GM12878 (cell line): ENCODE measurements around the gene YIPF5. TPM values are rescaled to one million over a fixed set of nuclear protein-coding genes. Genes with fewer than 3 reads are reported as not detected.

Source experiments
- ATAC-seq: fragments of 200-7000 bp; cut with Tn5 transposase; 3 replicates; pipeline ENCODE4 v1.9.1; 2020; ENCODE audit warnings: mild to moderate bottlenecking, moderate library complexity
- BruUV-seq: library from RNA; stranded (reverse); fragments of 400-500 nt; replicated peaks from 2 replicates; lab custom pipeline; 2021; lab: Mats Ljungman, UMichigan
- CTCF ChIA-PET: fragments of 300-600 bp; sonication (Branson Sonifier 250); formaldehyde crosslinking; extraction: SDS; loops from one replicate; lab custom pipeline; 2021; ENCODE audit warnings: inconsistent platforms; lab: Yijun Ruan, JAX
- POLR2A ChIA-PET: fragments of 350-600 bp; formaldehyde crosslinking; extraction: SDS; loops from one replicate; lab custom pipeline; 2021; ENCODE audit warnings: inconsistent platforms; lab: Charles Lee
- RAD21 ChIA-PET: fragments of 300-600 bp; sonication (Branson Sonifier 250); formaldehyde crosslinking; loops from one replicate; lab custom pipeline; 2023; ENCODE audit warnings: antibody characterized with exemption; ENCODE audit not compliant: unreplicated experiment; lab: Charles Lee
- SMC1A ChIA-PET: fragments of 300-600 bp; sonication (Branson Sonifier 250); formaldehyde crosslinking; loops from one replicate; lab custom pipeline; 2023; ENCODE audit not compliant: unreplicated experiment, uncharacterized antibody; lab: Charles Lee
- DNase-seq: peaks from one replicate; pipeline ENCODE4 v3.0.0-alpha.2; 2011; ENCODE audit warnings: low read depth, low spot score
- FAIRE-seq: peaks from 3 replicates; lab custom pipeline; 2011; peaks lifted over from hg19 to GRCh38; lab: Jason Lieb, UNC
- H2AFZ ChIP-seq: 2 replicates; pipeline ENCODE4 v1.6.0; 2011; ENCODE audit warnings: low read depth, low read length, control low read depth; ENCODE audit not compliant: control insufficient read depth
- H3K27ac ChIP-seq: 2 replicates; pipeline ENCODE4 v1.5.1; 2011; ENCODE audit warnings: control low read depth; ENCODE audit not compliant: control insufficient read depth, insufficient read depth
- H3K27me3 ChIP-seq, 2 experiments: replicated peaks in 1 of 2; 2 replicates each; pipeline versions ENCODE4 v1.6.0 to v1.6.1; 2011; ENCODE audit warnings: low read length in 1 of 2; ENCODE audit not compliant: control insufficient read depth in 2 of 2, insufficient read depth in 2 of 2
- H3K36me3 ChIP-seq, 2 experiments: 2 replicates each; pipeline ENCODE4 v1.5.1; 2011; ENCODE audit warnings: low read length in 1 of 2; ENCODE audit not compliant: control insufficient read depth in 2 of 2, insufficient read depth in 2 of 2
- H3K4me1 ChIP-seq: 2 replicates; pipeline ENCODE4 v1.6.1; 2011; ENCODE audit warnings: mild to moderate bottlenecking, low read length, moderate library complexity, mixed read lengths; ENCODE audit not compliant: control insufficient read depth, insufficient read depth
- H3K4me2 ChIP-seq: 2 replicates; pipeline ENCODE4 v1.6.0; 2011; ENCODE audit warnings: control low read depth; ENCODE audit not compliant: control insufficient read depth, insufficient read depth
- H3K4me3 ChIP-seq: fragments of 200-600 bp; sonication (generic); 2 replicates; pipeline ENCODE4 v1.5.1; 2016
- H3K79me2 ChIP-seq: 2 replicates; pipeline ENCODE4 v1.6.0; 2011; ENCODE audit warnings: low read length; ENCODE audit not compliant: control insufficient read depth, insufficient read depth
- H3K9ac ChIP-seq: 2 replicates; pipeline ENCODE4 v1.8.0; 2011; ENCODE audit warnings: low read length, control low read depth, mixed read lengths; ENCODE audit not compliant: control insufficient read depth, insufficient read depth
- H3K9me3 ChIP-seq: replicated peaks from 3 replicates; pipeline ENCODE4 v1.5.1; 2011; ENCODE audit warnings: mild to moderate bottlenecking, low read length; ENCODE audit not compliant: control insufficient read depth, insufficient read depth
- H4K20me1 ChIP-seq: 2 replicates; pipeline ENCODE4 v1.6.0; 2011; ENCODE audit not compliant: control insufficient read depth, insufficient read depth
- CBX3 ChIP-seq: fragments of 200-600 bp; sonication (generic); IDR thresholded peaks from 2 replicates; pipeline ENCODE4 v1.6.1; 2016; ENCODE audit warnings: low read depth, borderline replicate concordance
- ETV6 ChIP-seq, 2 experiments: fragments of 450-650 bp in 1 of 2; IDR thresholded peaks in 1 of 2; conservative IDR thresholded peaks in 1 of 2; 2 replicates each; pipeline ENCODE4 v1.6.1; 2014; ENCODE audit warnings: antibody characterized with exemption in 1 of 2, borderline replicate concordance in 1 of 2, low read depth in 1 of 2, mild to moderate bottlenecking in 1 of 2, moderate library complexity in 1 of 2
- SPI1 ChIP-seq: IDR thresholded peaks from 2 replicates; pipeline ENCODE4 v1.6.1; 2011; ENCODE audit warnings: low read depth, mild to moderate bottlenecking, low read length, moderate library complexity, borderline replicate concordance; ENCODE audit not compliant: insufficient read depth
- STAT3 ChIP-seq: IDR thresholded peaks from 2 replicates; pipeline ENCODE4 v1.6.1; 2011; ENCODE audit warnings: low read depth, low read length, improper control_type of control experiment
- TCF3 ChIP-seq: IDR thresholded peaks from 2 replicates; pipeline ENCODE4 v1.6.1; 2012; ENCODE audit warnings: low read depth, mild to moderate bottlenecking, low read length, borderline replicate concordance; ENCODE audit not compliant: insufficient read depth
- ZBED1 ChIP-seq: IDR thresholded peaks from 2 replicates; pipeline ENCODE4 v1.6.1; 2016; ENCODE audit warnings: borderline replicate concordance
- ZNF384 ChIP-seq: IDR thresholded peaks from 2 replicates; pipeline ENCODE4 v1.6.1; 2012; ENCODE audit warnings: low read depth, mild to moderate bottlenecking, low read length, improper control_type of control experiment, borderline replicate concordance
- WGBS: methylation state at CpG from one replicate; pipeline ENCODE4 v1.1.6; 2016; ENCODE audit warnings: low lambda C conversion rate; ENCODE audit not compliant: insufficient replicate concordance, insufficient coverage; ENCODE audit errors: missing lambda C conversion rate; 5-methylcytosine and 5-hydroxymethylcytosine counted together
- in situ Hi-C: fragments of 300-500 bp; cut with MboI; formaldehyde crosslinking; loops from 9 replicates; pipeline ENCODE4 v1.14.3; 2018; ENCODE audit warnings: mixed read lengths
- intact Hi-C: fragments of 100-400 bp; cut with micrococcal nuclease; formaldehyde crosslinking; loops from one replicate; pipeline ENCODE4 v1.14.2; 2022; ENCODE audit not compliant: unreplicated experiment
- polyA plus RNA-seq, 11 experiments: library from polyadenylated mRNA; depleted of rRNA in 4 of 11; unstranded in 6 of 11; stranded (reverse) in 5 of 11; fragments of >200 nt; fragmentation: Nextera tagmentation in 4 of 11; fragmentation: Illumina TruSeq in 1 of 11; extraction: Ambion mirVana in 4 of 11; extraction: Trizol in 1 of 11; gene quantifications; 1 replicate in 1 of 11; 2 replicates in 10 of 11; pipeline versions ENCODE4 v1.2.1 to v1.2.3, GENCODE V29; 2011 to 2016; ENCODE audit warnings: inconsistent platforms in 2 of 11, missing spikeins in 2 of 11, low read depth in 1 of 11
- total RNA-seq, 4 experiments: library from RNA; depleted of rRNA in 3 of 4; stranded (reverse); fragments of >200 nt in 3 of 4; fragmentation: Illumina TruSeq in 1 of 4; extraction: Trizol in 1 of 4; gene quantifications; 2 replicates each; pipeline versions ENCODE4 v1.2.1 to v1.2.3, GENCODE V29; 2013 to 2021

Gene YIPF5
- total and polyA plus RNA-seq, 10 of the 15 experiments (the other 5 are each of a cell fraction or from before 2014, with no cell fraction given) = 19.5 to 50.4 (median 34.3) TPM

DNA sequence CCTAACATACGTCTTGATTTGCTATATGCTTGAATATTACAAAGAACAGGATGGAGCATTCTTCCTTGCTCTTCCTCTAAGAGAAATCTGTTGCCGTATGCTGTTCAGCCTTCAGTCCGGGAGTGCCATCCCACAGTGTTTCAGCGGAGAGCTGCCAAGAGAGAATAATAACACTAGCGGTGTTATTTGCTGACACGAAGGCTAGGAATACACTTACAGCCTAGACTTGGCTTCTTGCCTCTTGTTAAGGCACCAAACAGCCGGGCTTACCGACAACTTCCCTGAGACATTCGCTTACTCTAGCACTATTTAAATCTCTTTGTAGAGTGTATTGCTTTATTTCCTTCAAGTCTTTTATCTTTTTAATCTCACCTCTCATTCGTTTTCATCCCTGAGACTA is 31.6 kb upstream of the YIPF5 start:
- Histone ChIP-seq H3K27ac (no peak overlapping the region), H3K4me2 (no peak overlapping the region), H3K4me3 (no peak overlapping the region), H3K4me1 (no peaks in the 10 kb centered on the region), H3K9ac (no peak overlapping the region), H2AFZ (no peak overlapping the region), H4K20me1 (no peaks in the 10 kb centered on the region), H3K9me3 (no peaks in the 10 kb centered on the region), H3K27me3 (peaks cover 1 to 8% of the 10 kb centered on the region in 2 experiments), H3K36me3 (no peaks in the 10 kb centered on the region), H3K79me2 (no peaks in the 10 kb centered on the region)
- in situ Hi-C loops = loop anchor here (5.0 to 10.0 kb wide), 2 partner anchors 1033 to 1625 kb away; no protein-coding TSS in a partner anchor
- intact Hi-C loops = loop anchor here (2.0 to 10.0 kb wide), 4 partner anchors 903 to 1853 kb away; no protein-coding TSS in a partner anchor
- TF ChIP-seq STAT3 (no peak), ETV6 (conservative IDR thresholded peaks at IDR 0.05 in 1 of 2, IDR thresholded peaks at IDR 0.05 in 1 of 2; ENCODE audit: borderline replicate concordance in 1 of 2, low read depth in 1 of 2) (no peak), SPI1 (no peak)
- SMC1A ChIA-PET = no interaction called here
- CTCF ChIA-PET = no interaction called here
- no TSS peak for BruUV-seq
- no peak for ATAC-seq
- 63% methylated on average over 10 of the region's 10 CpGs for WGBS
- POLR2A ChIA-PET = no interaction called here
- no peak for FAIRE-seq
- RAD21 ChIA-PET = no interaction called here
- DNase-seq = no peak

DNA sequence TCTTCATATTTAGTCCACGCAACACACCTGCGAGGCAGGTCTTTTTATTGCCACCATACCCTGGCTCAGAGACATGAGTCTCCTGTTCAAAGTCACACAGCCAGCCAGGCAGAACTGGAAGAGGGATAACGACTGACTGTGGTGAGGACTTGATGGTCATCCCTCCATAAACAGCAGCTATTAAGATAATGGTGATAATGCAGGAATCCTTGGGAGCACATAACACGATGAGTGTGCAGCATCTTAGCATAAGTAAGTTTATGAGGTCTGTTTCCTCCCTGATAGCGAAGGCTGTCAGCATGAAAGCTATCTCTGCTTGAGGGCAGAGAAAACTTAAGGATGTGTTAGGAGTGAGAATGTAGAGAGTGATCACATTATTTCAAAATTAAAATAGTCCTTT is 31.1 kb upstream of the YIPF5 start:
- no peak for DNase-seq
- Histone ChIP-seq H4K20me1 (no peaks in the 10 kb centered on the region), H3K9me3 (no peaks in the 10 kb centered on the region), H3K9ac (no peak overlapping the region), H2AFZ (no peak overlapping the region), H3K36me3 (no peaks in the 10 kb centered on the region), H3K4me2 (no peak overlapping the region), H3K79me2 (no peaks in the 10 kb centered on the region), H3K27ac (no peak overlapping the region), H3K4me1 (no peaks in the 10 kb centered on the region), H3K27me3 (peaks cover 1 to 4% of the 10 kb centered on the region in 2 experiments; a peak in 3 of 4 replicates), H3K4me3 (no peak overlapping the region)
- ChIA-PET POLR2A (no interaction called here), CTCF (no interaction called here), RAD21 (interaction anchor here (1.6 kb wide), 1 partner anchor 14 kb away, joined by 4 read pairs; no protein-coding TSS in a partner anchor), SMC1A (no interaction called here)
- FAIRE-seq = no peak
- intact Hi-C loops = loop anchor here (10.0 kb wide), 2 partner anchors 903 to 1853 kb away; no protein-coding TSS in a partner anchor
- in situ Hi-C loops = loop anchor here (5.0 to 10.0 kb wide), 2 partner anchors 1033 to 1626 kb away; no protein-coding TSS in a partner anchor
- no TSS peak for BruUV-seq
- ATAC-seq = no peak
- 48% methylated on average over 5 of the region's 5 CpGs for WGBS
- TF ChIP-seq ZBED1 (no peak), ZNF384 (no peak), TCF3 (no peak), CBX3 (no peak)
